HepG2 (cell line): ENCODE measurements around the gene FOXD2. TPM values are rescaled to one million over a fixed set of nuclear protein-coding genes. Genes with fewer than 3 reads are reported as not detected.

Source experiments
- DRAP1 ChIP-seq: IDR thresholded peaks from 2 replicates; pipeline ENCODE4 v1.6.1; 2016; ENCODE audit warnings: missing genetic modification reagents, missing compliant biosample characterization
- ELF3 ChIP-seq: IDR thresholded peaks from 2 replicates; pipeline ENCODE4 v1.6.1; 2016; ENCODE audit warnings: missing genetic modification reagents, missing compliant biosample characterization
- FOXC1 ChIP-seq: sonication (generic); formaldehyde crosslinking; IDR thresholded peaks from 2 replicates; pipeline ENCODE4 v1.8.0; 2022; ENCODE audit warnings: mild to moderate bottlenecking, missing genetic modification reagents, borderline replicate concordance
- GLI4 ChIP-seq: sonication (generic); formaldehyde crosslinking; IDR thresholded peaks from 2 replicates; pipeline ENCODE4 v1.5.1; 2020; ENCODE audit warnings: missing genetic modification reagents, mild to moderate bottlenecking, moderate library complexity, borderline replicate concordance
- HMGXB4 ChIP-seq, 2 experiments: sonication (generic) in 1 of 2; formaldehyde crosslinking in 1 of 2; IDR thresholded peaks; 2 replicates each; pipeline versions ENCODE4 v1.4.0 to v1.6.1; 2018 to 2020; ENCODE audit warnings: missing genetic modification reagents in 2 of 2, borderline replicate concordance in 1 of 2, low read depth in 1 of 2, mild to moderate bottlenecking in 1 of 2, missing biosample characterization in 1 of 2
- HNRNPL ChIP-seq: fragments of 200-400 bp; formaldehyde crosslinking; IDR thresholded peaks from 2 replicates; pipeline ENCODE4 v1.6.1; 2017; ENCODE audit warnings: mild to moderate bottlenecking, low read depth, low read length
- MYC ChIP-seq: sonication (generic); formaldehyde crosslinking; IDR thresholded peaks from 2 replicates; pipeline ENCODE4 v1.9.0; 2021; ENCODE audit warnings: missing genetic modification reagents, borderline replicate concordance
- NCOA5 ChIP-seq: sonication (generic); formaldehyde crosslinking; IDR thresholded peaks from 2 replicates; pipeline ENCODE4 v1.4.0; 2020; ENCODE audit warnings: missing genetic modification reagents
- SP140L ChIP-seq: sonication (generic); formaldehyde crosslinking; IDR thresholded peaks from 2 replicates; pipeline ENCODE4 v1.4.0; 2020; ENCODE audit warnings: missing genetic modification reagents, borderline replicate concordance
- TRAFD1 ChIP-seq: sonication (generic); formaldehyde crosslinking; IDR thresholded peaks from 2 replicates; pipeline ENCODE4 v1.5.1; 2020; ENCODE audit warnings: missing genetic modification reagents, mild to moderate bottlenecking, borderline replicate concordance
- U2AF1 ChIP-seq: fragments of 200-400 bp; formaldehyde crosslinking; optimal IDR thresholded peaks from 2 replicates; pipeline ENCODE3; 2017; ENCODE audit warnings: mild to moderate bottlenecking, low read depth, low read length
- ZBTB3 ChIP-seq: sonication (generic); formaldehyde crosslinking; IDR thresholded peaks from 2 replicates; pipeline ENCODE4 v1.4.0; 2020; ENCODE audit warnings: low read depth, mild to moderate bottlenecking, moderate library complexity, missing genetic modification reagents, borderline replicate concordance
- ZNF256 ChIP-seq: sonication (generic); formaldehyde crosslinking; conservative IDR thresholded peaks from 2 replicates; pipeline ENCODE4 v1.4.0; 2020; ENCODE audit warnings: missing genetic modification reagents
- ZNF280B ChIP-seq: sonication (generic); formaldehyde crosslinking; IDR thresholded peaks from 2 replicates; pipeline ENCODE4 v1.5.0; 2020; ENCODE audit warnings: missing genetic modification reagents, mild to moderate bottlenecking, borderline replicate concordance
- ZNF547 ChIP-seq: sonication (generic); formaldehyde crosslinking; IDR thresholded peaks from 2 replicates; pipeline ENCODE4 v1.5.1; 2020; ENCODE audit warnings: mild to moderate bottlenecking, missing genetic modification reagents
- polyA plus RNA-seq, 8 experiments: library from polyadenylated mRNA; depleted of rRNA in 3 of 8; stranded (reverse) in 7 of 8; unstranded in 1 of 8; fragments of >200 nt; fragmentation: Illumina TruSeq in 4 of 8; extraction: Trizol in 4 of 8; gene quantifications; 2 replicates each; pipeline versions ENCODE4 v1.2.1 to v1.2.3, GENCODE V29; 2011 to 2016; ENCODE audit warnings: low read depth in 4 of 8, missing spikeins in 1 of 8, mixed read lengths in 1 of 8; ENCODE audit not compliant: insufficient read depth in 1 of 8
- total RNA-seq, 5 experiments: library from RNA; depleted of rRNA; stranded (reverse); fragments of >200 nt; fragmentation: Illumina TruSeq; extraction: Trizol; gene quantifications; 2 replicates each; pipeline ENCODE4 v1.2.3, GENCODE V29; 2016; ENCODE audit warnings: low read depth in 1 of 5
- TF ChIP-seq, protein P1 (sequence below): sonication (generic); formaldehyde crosslinking; IDR thresholded peaks from 2 replicates; pipeline ENCODE4 v1.5.0; 2020; ENCODE audit warnings: mild to moderate bottlenecking, missing genetic modification reagents

FOXD2 gene
- total and polyA plus RNA-seq, 2 of the 13 experiments (the other 11 are each of a cell fraction or from before 2014, with no cell fraction given), result 0.01 to 0.09 TPM

- TF ChIP-seq ELF3 (CRISPR knock-in tag) (peak; percentile 50; the same call in 1 of the 2 replicates), FOXC1 (CRISPR knock-in tag) (peak; percentile 54; the same call in 1 of the 2 replicates), ZNF547 (no peak), DRAP1 (0 out of 2 replicates have a peak, but pooled peaks have one; percentile 18), ZNF256 (no peak), TRAFD1 (CRISPR knock-in tag) (0 out of 2 replicates have a peak, but pooled peaks have one; percentile 41), U2AF1 (no peak), HNRNPL (no peak), SP140L (CRISPR knock-in tag) (no peak), ZBTB3 (CRISPR knock-in tag) (peak; percentile 23; the same call in 1 of the 2 replicates), NCOA5 (CRISPR knock-in tag) (no peak), ZNF280B (CRISPR knock-in tag) (peak; percentile 56; the same call in 1 of the 2 replicates), HMGXB4 (CRISPR knock-in tag; IDR thresholded peaks at IDR 0.05; ENCODE audit: borderline replicate concordance in 1 of 2, low read depth in 1 of 2) (peak; percentile 95 to 98), MYC (CRISPR knock-in tag) (0 out of 2 replicates have a peak, but pooled peaks have one; percentile 23), GLI4 (CRISPR knock-in tag) (no peak)
- TF ChIP-seq, protein P1, sequence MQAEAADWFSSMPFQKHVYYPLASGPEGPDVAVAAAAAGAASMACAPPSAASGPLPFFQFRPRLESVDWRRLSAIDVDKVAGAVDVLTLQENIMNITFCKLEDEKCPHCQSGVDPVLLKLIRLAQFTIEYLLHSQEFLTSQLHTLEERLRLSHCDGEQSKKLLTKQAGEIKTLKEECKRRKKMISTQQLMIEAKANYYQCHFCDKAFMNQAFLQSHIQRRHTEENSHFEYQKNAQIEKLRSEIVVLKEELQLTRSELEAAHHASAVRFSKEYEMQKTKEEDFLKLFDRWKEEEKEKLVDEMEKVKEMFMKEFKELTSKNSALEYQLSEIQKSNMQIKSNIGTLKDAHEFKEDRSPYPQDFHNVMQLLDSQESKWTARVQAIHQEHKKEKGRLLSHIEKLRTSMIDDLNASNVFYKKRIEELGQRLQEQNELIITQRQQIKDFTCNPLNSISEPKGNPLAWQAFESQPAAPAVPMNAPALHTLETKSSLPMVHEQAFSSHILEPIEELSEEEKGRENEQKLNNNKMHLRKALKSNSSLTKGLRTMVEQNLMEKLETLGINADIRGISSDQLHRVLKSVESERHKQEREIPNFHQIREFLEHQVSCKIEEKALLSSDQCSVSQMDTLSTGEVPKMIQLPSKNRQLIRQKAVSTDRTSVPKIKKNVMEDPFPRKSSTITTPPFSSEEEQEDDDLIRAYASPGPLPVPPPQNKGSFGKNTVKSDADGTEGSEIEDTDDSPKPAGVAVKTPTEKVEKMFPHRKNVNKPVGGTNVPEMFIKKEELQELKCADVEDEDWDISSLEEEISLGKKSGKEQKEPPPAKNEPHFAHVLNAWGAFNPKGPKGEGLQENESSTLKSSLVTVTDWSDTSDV (CRISPR knock-in tag), result no peak
Observed at GRCh38 chr1:47436304-47436978, 1.4 kb upstream of the FOXD2 start (continued).
